ENCODE results near the gene CCDC134. TPM values are rescaled to one million over a fixed set of nuclear protein-coding genes. Genes with fewer than 3 reads are reported as not detected.

The CCDC134 gene
- total and polyA plus RNA-seq, 9 donors = 1.3 to 13.3 (median 8.7) TPM

DNA sequence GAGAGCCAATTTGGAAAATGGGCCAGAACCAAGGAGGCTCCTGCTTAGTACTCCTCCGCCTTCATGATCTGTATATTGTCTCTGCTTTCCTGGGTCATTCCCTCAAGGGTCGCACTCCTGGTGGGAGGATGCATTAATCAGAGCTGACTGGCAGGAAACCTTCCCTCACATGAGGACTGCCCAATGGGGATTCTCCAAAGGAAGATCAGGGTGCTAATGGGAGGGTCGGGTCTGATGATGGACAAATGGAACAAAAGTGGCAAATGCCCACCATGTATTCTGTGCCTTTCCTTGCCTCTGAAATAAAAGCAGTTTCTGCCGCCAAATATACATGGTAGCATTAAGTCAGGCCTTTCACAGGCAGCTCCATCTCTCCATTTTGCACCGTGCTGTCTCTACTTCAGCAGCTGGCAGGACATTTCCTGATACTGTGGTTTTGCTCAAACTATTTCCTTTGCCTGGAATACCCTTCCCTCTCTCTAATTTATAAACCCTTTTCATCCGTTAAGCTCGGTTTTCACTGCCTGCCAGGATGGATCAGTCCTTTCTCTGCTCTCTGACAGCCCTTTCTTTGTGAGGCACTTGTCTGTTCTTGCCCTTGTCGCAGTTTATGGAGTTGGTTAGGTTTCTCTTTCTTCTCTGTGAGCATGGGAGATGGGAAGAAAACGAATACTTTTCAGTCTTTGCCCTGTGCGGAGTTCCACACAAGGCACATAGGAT lies 45.9 kb downstream of the CCDC134 start:
- Histone ChIP-seq H3K36me3 (no peaks in the 10 kb centered on the region), H3K9me3 (no peaks in the 10 kb centered on the region), H3K4me1 (ENCODE audit: insufficient read depth) (no peaks in the 10 kb centered on the region), H3K27ac (no peak overlapping the region), H3K4me3 (no peak overlapping the region), H3K27me3 (no peaks in the 10 kb centered on the region)
- intact Hi-C loops (cut with DNase I) = no loop called here
- no peak for DNase-seq
- TF ChIP-seq, protein P1, sequence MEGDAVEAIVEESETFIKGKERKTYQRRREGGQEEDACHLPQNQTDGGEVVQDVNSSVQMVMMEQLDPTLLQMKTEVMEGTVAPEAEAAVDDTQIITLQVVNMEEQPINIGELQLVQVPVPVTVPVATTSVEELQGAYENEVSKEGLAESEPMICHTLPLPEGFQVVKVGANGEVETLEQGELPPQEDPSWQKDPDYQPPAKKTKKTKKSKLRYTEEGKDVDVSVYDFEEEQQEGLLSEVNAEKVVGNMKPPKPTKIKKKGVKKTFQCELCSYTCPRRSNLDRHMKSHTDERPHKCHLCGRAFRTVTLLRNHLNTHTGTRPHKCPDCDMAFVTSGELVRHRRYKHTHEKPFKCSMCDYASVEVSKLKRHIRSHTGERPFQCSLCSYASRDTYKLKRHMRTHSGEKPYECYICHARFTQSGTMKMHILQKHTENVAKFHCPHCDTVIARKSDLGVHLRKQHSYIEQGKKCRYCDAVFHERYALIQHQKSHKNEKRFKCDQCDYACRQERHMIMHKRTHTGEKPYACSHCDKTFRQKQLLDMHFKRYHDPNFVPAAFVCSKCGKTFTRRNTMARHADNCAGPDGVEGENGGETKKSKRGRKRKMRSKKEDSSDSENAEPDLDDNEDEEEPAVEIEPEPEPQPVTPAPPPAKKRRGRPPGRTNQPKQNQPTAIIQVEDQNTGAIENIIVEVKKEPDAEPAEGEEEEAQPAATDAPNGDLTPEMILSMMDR (IDR thresholded peaks at IDR 0.05) = no peak
- TF ChIP-seq EP300 (IDR thresholded peaks at IDR 0.05) = no peak
- no peak for TF ChIP-seq POLR2A (IDR thresholded peaks at IDR 0.05)
- WGBS, 3 donors = 82 to 86% (median 83%) methylated on average over 10 of the region's 10 CpGs

GRCh38 chr22:41847300-41847699 lies 46.8 kb downstream of the CCDC134 start:
- Histone ChIP-seq H3K36me3 (no peaks in the 10 kb centered on the region), H3K4me1 (ENCODE audit: insufficient read depth) (no peaks in the 10 kb centered on the region), H3K4me3 (no peak overlapping the region), H3K27me3 (no peaks in the 10 kb centered on the region), H3K27ac (no peak overlapping the region), H3K9me3 (no peaks in the 10 kb centered on the region)
- TF ChIP-seq, protein P1 (IDR thresholded peaks at IDR 0.05) = no peak
- TF ChIP-seq POLR2A (IDR thresholded peaks at IDR 0.05) (no peak), EP300 (IDR thresholded peaks at IDR 0.05) (no peak)
- no peak for DNase-seq
- WGBS, 3 donors = 75 to 86% (median 76%) methylated on average over 2 of the region's 2 CpGs
- intact Hi-C loops (cut with DNase I) = no loop called here

GRCh38 chr22:41848468-41848867 lies 48.0 kb downstream of the CCDC134 start:
- H3K36me3 ChIP-seq = no peaks in the 10 kb centered on the region
- H3K4me3 ChIP-seq = no peak overlapping the region
- no peaks in the 10 kb centered on the region for H3K27me3 ChIP-seq
- intact Hi-C loops (cut with DNase I) = no loop called here
- H3K27ac ChIP-seq = no peak overlapping the region
- no peak for DNase-seq
- H3K4me1 ChIP-seq (ENCODE audit: insufficient read depth) = no peaks in the 10 kb centered on the region
- H3K9me3 ChIP-seq = no peaks in the 10 kb centered on the region
- TF ChIP-seq EP300 (IDR thresholded peaks at IDR 0.05) (no peak), POLR2A (IDR thresholded peaks at IDR 0.05) (no peak)
- TF ChIP-seq, protein P1 (IDR thresholded peaks at IDR 0.05) = no peak
- 81 to 86% (median 85%) methylated on average over 5 of the region's 5 CpGs for WGBS, 3 donors

GRCh38 chr22:41856469-41856868 lies 56.0 kb downstream of the CCDC134 start:
- TF ChIP-seq POLR2A (IDR thresholded peaks at IDR 0.05) = no peak
- TF ChIP-seq, protein P1 (IDR thresholded peaks at IDR 0.05) = no peak
- no peak for TF ChIP-seq EP300 (IDR thresholded peaks at IDR 0.05)
- H3K4me1 ChIP-seq (ENCODE audit: insufficient read depth) = peaks cover 3% of the 10 kb centered on the region
- intact Hi-C loops (cut with DNase I) = no loop called here
- 72 to 85% (median 84%) methylated on average over 2 of the region's 2 CpGs for WGBS, 3 donors
- no peak overlapping the region for H3K27ac ChIP-seq
- no peaks in the 10 kb centered on the region for H3K27me3 ChIP-seq
- H3K9me3 ChIP-seq = no peaks in the 10 kb centered on the region
- H3K36me3 ChIP-seq = no peaks in the 10 kb centered on the region
- DNase-seq = no peak
- no peak overlapping the region for H3K4me3 ChIP-seq

Measured in ovary (tissue), 9 donors.